ENCODE results near the gene XPNPEP2.

- TF ChIP-seq, protein P1, sequence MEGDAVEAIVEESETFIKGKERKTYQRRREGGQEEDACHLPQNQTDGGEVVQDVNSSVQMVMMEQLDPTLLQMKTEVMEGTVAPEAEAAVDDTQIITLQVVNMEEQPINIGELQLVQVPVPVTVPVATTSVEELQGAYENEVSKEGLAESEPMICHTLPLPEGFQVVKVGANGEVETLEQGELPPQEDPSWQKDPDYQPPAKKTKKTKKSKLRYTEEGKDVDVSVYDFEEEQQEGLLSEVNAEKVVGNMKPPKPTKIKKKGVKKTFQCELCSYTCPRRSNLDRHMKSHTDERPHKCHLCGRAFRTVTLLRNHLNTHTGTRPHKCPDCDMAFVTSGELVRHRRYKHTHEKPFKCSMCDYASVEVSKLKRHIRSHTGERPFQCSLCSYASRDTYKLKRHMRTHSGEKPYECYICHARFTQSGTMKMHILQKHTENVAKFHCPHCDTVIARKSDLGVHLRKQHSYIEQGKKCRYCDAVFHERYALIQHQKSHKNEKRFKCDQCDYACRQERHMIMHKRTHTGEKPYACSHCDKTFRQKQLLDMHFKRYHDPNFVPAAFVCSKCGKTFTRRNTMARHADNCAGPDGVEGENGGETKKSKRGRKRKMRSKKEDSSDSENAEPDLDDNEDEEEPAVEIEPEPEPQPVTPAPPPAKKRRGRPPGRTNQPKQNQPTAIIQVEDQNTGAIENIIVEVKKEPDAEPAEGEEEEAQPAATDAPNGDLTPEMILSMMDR (IDR thresholded peaks at IDR 0.05) = no peak
- TF ChIP-seq TCF12 (IDR thresholded peaks at IDR 0.05) = no peak
- no peak for TF ChIP-seq FOXM1 (IDR thresholded peaks at IDR 0.05; ENCODE audit: low read depth)
- no peak for TF ChIP-seq MXI1 (IDR thresholded peaks at IDR 0.05; ENCODE audit: low read depth, low read length)
- TF ChIP-seq RFX5 (IDR thresholded peaks at IDR 0.05; ENCODE audit: low read length) = no peak
These were observed 49.7 kb downstream of the XPNPEP2 start for GRCh38 chrX:129788527-129788926.

Data from SK-N-SH (cell line).